ENCODE results near the gene USP49. TPM values are rescaled to one million over a fixed set of nuclear protein-coding genes. Genes with fewer than 3 reads are reported as not detected.

Gene USP49
- total RNA-seq, 2 experiments from 2014 or later = 1.3 TPM

DNA sequence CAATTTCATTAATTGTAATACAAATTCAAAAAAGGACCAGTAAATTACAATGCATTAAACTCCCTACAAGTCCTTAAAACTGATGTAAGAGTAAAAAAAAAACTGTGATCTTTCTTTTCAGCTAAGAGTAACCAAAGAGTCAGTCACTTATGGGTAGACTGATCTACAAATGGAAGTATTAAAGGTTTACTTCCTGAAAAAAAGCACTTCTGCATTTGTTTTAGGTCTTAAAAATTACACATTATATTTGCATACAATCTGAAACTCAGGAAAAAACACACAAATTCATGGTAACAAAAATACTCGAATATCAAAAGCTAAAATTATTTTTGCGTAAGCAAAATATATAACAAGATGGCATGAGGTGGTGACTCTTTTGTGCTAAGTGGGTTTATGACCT, 23.5 kb downstream of the USP49 start:
- Mint-ChIP-seq H3K4me3 (no peak overlapping the region), H3K4me1 (ENCODE audit: low read depth) (no peaks in the 10 kb centered on the region), H3K9me3 (no peaks in the 10 kb centered on the region), H3K27ac (no peak overlapping the region), H3K36me3 (ENCODE audit: low read depth) (no peaks in the 10 kb centered on the region), H3K27me3 (no peaks in the 10 kb centered on the region)
- Histone ChIP-seq H3K9me3 (ENCODE audit: control insufficient read depth in 1 of 2, insufficient read depth in 1 of 2, low read length in 2 of 2) (no peaks in the 10 kb centered on the region), H3K36me3 (ENCODE audit: insufficient read depth, low read length) (no peaks in the 10 kb centered on the region), H3K4me1 (ENCODE audit: insufficient read depth, low read length) (no peaks in the 10 kb centered on the region), H3K27me3 (ENCODE audit: control insufficient read depth in 1 of 2, insufficient read depth in 2 of 2, low read length in 2 of 2) (no peaks in the 10 kb centered on the region), H3K27ac (ENCODE audit: low read depth in 1 of 2, low read length in 2 of 2) (no peak overlapping the region), H3K4me3 (ENCODE audit: low read length) (no peak overlapping the region)
- TF ChIP-seq, protein P1, sequence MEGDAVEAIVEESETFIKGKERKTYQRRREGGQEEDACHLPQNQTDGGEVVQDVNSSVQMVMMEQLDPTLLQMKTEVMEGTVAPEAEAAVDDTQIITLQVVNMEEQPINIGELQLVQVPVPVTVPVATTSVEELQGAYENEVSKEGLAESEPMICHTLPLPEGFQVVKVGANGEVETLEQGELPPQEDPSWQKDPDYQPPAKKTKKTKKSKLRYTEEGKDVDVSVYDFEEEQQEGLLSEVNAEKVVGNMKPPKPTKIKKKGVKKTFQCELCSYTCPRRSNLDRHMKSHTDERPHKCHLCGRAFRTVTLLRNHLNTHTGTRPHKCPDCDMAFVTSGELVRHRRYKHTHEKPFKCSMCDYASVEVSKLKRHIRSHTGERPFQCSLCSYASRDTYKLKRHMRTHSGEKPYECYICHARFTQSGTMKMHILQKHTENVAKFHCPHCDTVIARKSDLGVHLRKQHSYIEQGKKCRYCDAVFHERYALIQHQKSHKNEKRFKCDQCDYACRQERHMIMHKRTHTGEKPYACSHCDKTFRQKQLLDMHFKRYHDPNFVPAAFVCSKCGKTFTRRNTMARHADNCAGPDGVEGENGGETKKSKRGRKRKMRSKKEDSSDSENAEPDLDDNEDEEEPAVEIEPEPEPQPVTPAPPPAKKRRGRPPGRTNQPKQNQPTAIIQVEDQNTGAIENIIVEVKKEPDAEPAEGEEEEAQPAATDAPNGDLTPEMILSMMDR (IDR thresholded peaks at IDR 0.05) = no peak
- POLR2A ChIA-PET = interaction anchor here (0.7 kb wide), 1 partner anchor 115 kb away, joined by 4 read pairs; no protein-coding TSS in a partner anchor
- intact Hi-C loops (cut with DNase I, micrococcal nuclease) = no loop called here
- CTCF ChIA-PET = no interaction called here
- DNase-seq (no peak), ATAC-seq (ENCODE audit: poor library complexity) (no peak)

DNA sequence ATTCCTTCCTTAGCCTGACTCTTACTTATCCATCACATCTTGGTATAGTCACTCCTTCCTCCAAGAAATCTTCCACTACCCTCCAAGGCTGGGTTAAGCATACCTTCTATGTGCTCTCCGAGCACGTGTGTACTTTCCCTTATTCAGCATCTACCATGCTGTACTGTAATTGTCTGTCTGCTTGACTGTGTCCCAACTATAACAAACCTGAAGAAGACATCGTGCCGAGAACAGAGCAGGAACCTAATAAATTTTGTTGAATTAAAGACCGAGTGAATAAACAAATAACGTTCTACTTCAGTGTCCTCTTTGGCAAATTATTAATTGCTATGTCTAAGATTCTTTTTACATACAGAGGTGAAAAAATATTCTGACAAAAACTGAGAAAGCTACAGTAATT, 35.8 kb downstream of the USP49 start:
- Mint-ChIP-seq H3K4me1 (ENCODE audit: low read depth) (no peaks in the 10 kb centered on the region), H3K27me3 (no peaks in the 10 kb centered on the region), H3K27ac (no peak overlapping the region), H3K36me3 (ENCODE audit: low read depth) (no peaks in the 10 kb centered on the region), H3K9me3 (no peaks in the 10 kb centered on the region), H3K4me3 (no peak overlapping the region)
- H3K4me3 ChIP-seq (ENCODE audit: low read length) = no peak overlapping the region
- H3K9me3 ChIP-seq (ENCODE audit: control insufficient read depth in 1 of 2, insufficient read depth in 1 of 2, low read length in 2 of 2) = no peaks in the 10 kb centered on the region
- H3K4me1 ChIP-seq (ENCODE audit: insufficient read depth, low read length) = no peaks in the 10 kb centered on the region
- TF ChIP-seq, protein P1 (IDR thresholded peaks at IDR 0.05) = no peak
- DNase-seq = no peak
- POLR2A ChIA-PET = no interaction called here
- no peaks in the 10 kb centered on the region for H3K27me3 ChIP-seq (ENCODE audit: control insufficient read depth in 1 of 2, insufficient read depth in 2 of 2, low read length in 2 of 2)
- ATAC-seq (ENCODE audit: poor library complexity) = no peak
- H3K27ac ChIP-seq (ENCODE audit: low read depth in 1 of 2, low read length in 2 of 2) = no peak overlapping the region
- H3K36me3 ChIP-seq (ENCODE audit: insufficient read depth, low read length) = no peaks in the 10 kb centered on the region
- intact Hi-C loops (cut with DNase I, micrococcal nuclease) = no loop called here
- CTCF ChIA-PET = interaction anchor here (0.8 kb wide), 1 partner anchor 43 kb away, joined by 3 read pairs; no protein-coding TSS in a partner anchor

DNA sequence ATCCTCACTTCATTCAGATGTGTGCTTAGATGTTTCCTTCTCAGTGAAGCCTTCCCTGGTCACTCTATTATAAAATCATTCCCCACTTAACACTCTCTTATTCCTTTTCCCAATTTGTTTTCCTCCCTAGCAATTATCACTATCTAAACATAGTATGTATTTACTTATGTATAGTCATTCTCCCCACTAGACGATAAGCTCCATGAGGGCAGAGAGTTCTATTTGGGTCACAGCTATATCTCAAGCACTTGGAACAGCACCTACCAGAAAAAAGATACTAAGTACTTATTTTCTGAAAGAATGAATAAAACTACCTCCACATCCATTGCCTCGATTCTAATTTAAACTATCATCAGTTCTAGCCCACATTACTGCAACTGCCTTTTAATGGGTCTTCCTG, 36.5 kb downstream of the USP49 start:
- Mint-ChIP-seq H3K36me3 (ENCODE audit: low read depth) (no peaks in the 10 kb centered on the region), H3K4me1 (ENCODE audit: low read depth) (no peaks in the 10 kb centered on the region), H3K27ac (no peak overlapping the region), H3K9me3 (no peaks in the 10 kb centered on the region), H3K4me3 (no peak overlapping the region), H3K27me3 (no peaks in the 10 kb centered on the region)
- ATAC-seq (ENCODE audit: poor library complexity) = no peak
- H3K36me3 ChIP-seq (ENCODE audit: insufficient read depth, low read length) = no peaks in the 10 kb centered on the region
- POLR2A ChIA-PET = no interaction called here
- TF ChIP-seq, protein P1 (IDR thresholded peaks at IDR 0.05) = no peak
- CTCF ChIA-PET = no interaction called here
- H3K4me3 ChIP-seq (ENCODE audit: low read length) = no peak overlapping the region
- no peaks in the 10 kb centered on the region for H3K4me1 ChIP-seq (ENCODE audit: insufficient read depth, low read length)
- no peak overlapping the region for H3K27ac ChIP-seq (ENCODE audit: low read depth in 1 of 2, low read length in 2 of 2)
- no peak for DNase-seq
- no peaks in the 10 kb centered on the region for H3K27me3 ChIP-seq (ENCODE audit: control insufficient read depth in 1 of 2, insufficient read depth in 2 of 2, low read length in 2 of 2)
- intact Hi-C loops (cut with DNase I, micrococcal nuclease) = no loop called here
- H3K9me3 ChIP-seq (ENCODE audit: control insufficient read depth in 1 of 2, insufficient read depth in 1 of 2, low read length in 2 of 2) = no peaks in the 10 kb centered on the region

All from CD4-positive, alpha-beta T cell (primary cell).